RWPE1 (cell line): ENCODE results near the gene VEGFD.

Source experiments
- CTCF ChIA-PET: fragments of 350-600 bp; sonication (Branson Sonifier 250); formaldehyde crosslinking; extraction: SDS; loops from one replicate; lab custom pipeline; 2021; lab: Yijun Ruan, JAX
- POLR2A ChIA-PET: fragments of 400-600 bp; formaldehyde crosslinking; extraction: SDS; loops from one replicate; lab custom pipeline; 2020; ENCODE audit warnings: antibody characterized with exemption; ENCODE audit not compliant: low non-redundant PET; lab: Yijun Ruan, JAX
- DNase-seq: peaks from one replicate; pipeline ENCODE4 v3.0.0; 2012; ENCODE audit warnings: low spot score
- H3K27ac ChIP-seq: fragments of 450-650 bp; 2 replicates; pipeline ENCODE4 v1.5.1; 2017
- CTCF ChIP-seq: fragments of 450-650 bp; conservative IDR thresholded peaks from 2 replicates; pipeline ENCODE4 v1.5.1; 2017; ENCODE audit warnings: low read depth, mild to moderate bottlenecking

The VEGFD gene

GRCh38 chrX:15373976-15374375 lies 10.2 kb downstream of the VEGFD start:
- H3K27ac ChIP-seq: no peak overlapping the region
- ChIA-PET CTCF (no interaction called here), POLR2A (no interaction called here)
- no peak for TF ChIP-seq CTCF
- DNase-seq: no peak

GRCh38 chrX:15366506-15367352 lies 17.5 kb downstream of the VEGFD start:
- ChIA-PET POLR2A (no interaction called here), CTCF (interaction anchor here (0.5 to 0.6 kb wide), 2 partner anchors 188 to 356 kb away, joined by 3 read pairs; no protein-coding TSS in a partner anchor)
- no peak for TF ChIP-seq CTCF
- no peak for DNase-seq
- no peak overlapping the region for H3K27ac ChIP-seq

GRCh38 chrX:15359701-15360100 lies 24.5 kb downstream of the VEGFD start:
- no peak for TF ChIP-seq CTCF
- no peak overlapping the region for H3K27ac ChIP-seq
- no peak for DNase-seq
- POLR2A ChIA-PET: no interaction called here
- CTCF ChIA-PET: interaction anchor here (0.7 kb wide), 1 partner anchor 108 kb away, joined by 5 read pairs; no protein-coding TSS in a partner anchor

- no peak overlapping the region for H3K27ac ChIP-seq
- CTCF ChIA-PET: no interaction called here
- POLR2A ChIA-PET: no interaction called here
- no peak for TF ChIP-seq CTCF
- no peak for DNase-seq
Observed at GRCh38 chrX:15358533-15358932, 25.7 kb downstream of the VEGFD start.

GRCh38 chrX:15356444-15356843 lies 27.8 kb downstream of the VEGFD start:
- POLR2A ChIA-PET: no interaction called here
- DNase-seq: no peak

More at GRCh38 chrX:15356444-15356843, 27.8 kb downstream of the VEGFD start:
- no peak for TF ChIP-seq CTCF
- CTCF ChIA-PET: no interaction called here
- H3K27ac ChIP-seq: no peak overlapping the region
